Measurements from ENCODE around the gene USP34.

The USP34 gene, protein sequence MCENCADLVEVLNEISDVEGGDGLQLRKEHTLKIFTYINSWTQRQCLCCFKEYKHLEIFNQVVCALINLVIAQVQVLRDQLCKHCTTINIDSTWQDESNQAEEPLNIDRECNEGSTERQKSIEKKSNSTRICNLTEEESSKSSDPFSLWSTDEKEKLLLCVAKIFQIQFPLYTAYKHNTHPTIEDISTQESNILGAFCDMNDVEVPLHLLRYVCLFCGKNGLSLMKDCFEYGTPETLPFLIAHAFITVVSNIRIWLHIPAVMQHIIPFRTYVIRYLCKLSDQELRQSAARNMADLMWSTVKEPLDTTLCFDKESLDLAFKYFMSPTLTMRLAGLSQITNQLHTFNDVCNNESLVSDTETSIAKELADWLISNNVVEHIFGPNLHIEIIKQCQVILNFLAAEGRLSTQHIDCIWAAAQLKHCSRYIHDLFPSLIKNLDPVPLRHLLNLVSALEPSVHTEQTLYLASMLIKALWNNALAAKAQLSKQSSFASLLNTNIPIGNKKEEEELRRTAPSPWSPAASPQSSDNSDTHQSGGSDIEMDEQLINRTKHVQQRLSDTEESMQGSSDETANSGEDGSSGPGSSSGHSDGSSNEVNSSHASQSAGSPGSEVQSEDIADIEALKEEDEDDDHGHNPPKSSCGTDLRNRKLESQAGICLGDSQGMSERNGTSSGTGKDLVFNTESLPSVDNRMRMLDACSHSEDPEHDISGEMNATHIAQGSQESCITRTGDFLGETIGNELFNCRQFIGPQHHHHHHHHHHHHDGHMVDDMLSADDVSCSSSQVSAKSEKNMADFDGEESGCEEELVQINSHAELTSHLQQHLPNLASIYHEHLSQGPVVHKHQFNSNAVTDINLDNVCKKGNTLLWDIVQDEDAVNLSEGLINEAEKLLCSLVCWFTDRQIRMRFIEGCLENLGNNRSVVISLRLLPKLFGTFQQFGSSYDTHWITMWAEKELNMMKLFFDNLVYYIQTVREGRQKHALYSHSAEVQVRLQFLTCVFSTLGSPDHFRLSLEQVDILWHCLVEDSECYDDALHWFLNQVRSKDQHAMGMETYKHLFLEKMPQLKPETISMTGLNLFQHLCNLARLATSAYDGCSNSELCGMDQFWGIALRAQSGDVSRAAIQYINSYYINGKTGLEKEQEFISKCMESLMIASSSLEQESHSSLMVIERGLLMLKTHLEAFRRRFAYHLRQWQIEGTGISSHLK (N-terminal part only)

GRCh38 chr2:61470965-61471904 lies at the start of gene USP34:
USP34 (minus strand) TSS chr2:61471087; CDS start chr2:61470692, 395 bp downstream.
- in situ Hi-C loops (cut with HindIII; ENCODE audit: low pct_ligation_motif_present, low sequenced_read_pairs), result no loop called here
- H3K36me3 ChIP-seq (replicated peaks), result no peaks in the 10 kb centered on the region
- peak within 1 kb of the TSS; percentile 89 for H3K4me3 ChIP-seq (ENCODE audit: low read depth, low read length)
- TF ChIP-seq, protein P1, sequence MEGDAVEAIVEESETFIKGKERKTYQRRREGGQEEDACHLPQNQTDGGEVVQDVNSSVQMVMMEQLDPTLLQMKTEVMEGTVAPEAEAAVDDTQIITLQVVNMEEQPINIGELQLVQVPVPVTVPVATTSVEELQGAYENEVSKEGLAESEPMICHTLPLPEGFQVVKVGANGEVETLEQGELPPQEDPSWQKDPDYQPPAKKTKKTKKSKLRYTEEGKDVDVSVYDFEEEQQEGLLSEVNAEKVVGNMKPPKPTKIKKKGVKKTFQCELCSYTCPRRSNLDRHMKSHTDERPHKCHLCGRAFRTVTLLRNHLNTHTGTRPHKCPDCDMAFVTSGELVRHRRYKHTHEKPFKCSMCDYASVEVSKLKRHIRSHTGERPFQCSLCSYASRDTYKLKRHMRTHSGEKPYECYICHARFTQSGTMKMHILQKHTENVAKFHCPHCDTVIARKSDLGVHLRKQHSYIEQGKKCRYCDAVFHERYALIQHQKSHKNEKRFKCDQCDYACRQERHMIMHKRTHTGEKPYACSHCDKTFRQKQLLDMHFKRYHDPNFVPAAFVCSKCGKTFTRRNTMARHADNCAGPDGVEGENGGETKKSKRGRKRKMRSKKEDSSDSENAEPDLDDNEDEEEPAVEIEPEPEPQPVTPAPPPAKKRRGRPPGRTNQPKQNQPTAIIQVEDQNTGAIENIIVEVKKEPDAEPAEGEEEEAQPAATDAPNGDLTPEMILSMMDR (IDR thresholded peaks at IDR 0.05; ENCODE audit: low read depth, low read length, missing control alignments), result no peak
- DNase-seq, result peak; percentile 92
- peak within 1 kb of the TSS; percentile 90 for H3K27ac ChIP-seq
- H3K27me3 ChIP-seq (replicated peaks), result no peaks in the 10 kb centered on the region

- TF ChIP-seq, protein P1 (IDR thresholded peaks at IDR 0.05; ENCODE audit: low read depth, low read length, missing control alignments), result no peak
- Histone ChIP-seq H3K27me3 (replicated peaks) (no peaks in the 10 kb centered on the region), H3K4me3 (ENCODE audit: low read depth, low read length) (no peak overlapping the region), H3K27ac (no peak overlapping the region), H3K36me3 (replicated peaks) (peaks cover 30% of the 10 kb centered on the region)
- in situ Hi-C loops (cut with HindIII; ENCODE audit: low pct_ligation_motif_present, low sequenced_read_pairs), result no loop called here
- no peak for DNase-seq
These were observed 49.4 kb upstream of the USP34 start for GRCh38 chr2:61520261-61520660.

DNA sequence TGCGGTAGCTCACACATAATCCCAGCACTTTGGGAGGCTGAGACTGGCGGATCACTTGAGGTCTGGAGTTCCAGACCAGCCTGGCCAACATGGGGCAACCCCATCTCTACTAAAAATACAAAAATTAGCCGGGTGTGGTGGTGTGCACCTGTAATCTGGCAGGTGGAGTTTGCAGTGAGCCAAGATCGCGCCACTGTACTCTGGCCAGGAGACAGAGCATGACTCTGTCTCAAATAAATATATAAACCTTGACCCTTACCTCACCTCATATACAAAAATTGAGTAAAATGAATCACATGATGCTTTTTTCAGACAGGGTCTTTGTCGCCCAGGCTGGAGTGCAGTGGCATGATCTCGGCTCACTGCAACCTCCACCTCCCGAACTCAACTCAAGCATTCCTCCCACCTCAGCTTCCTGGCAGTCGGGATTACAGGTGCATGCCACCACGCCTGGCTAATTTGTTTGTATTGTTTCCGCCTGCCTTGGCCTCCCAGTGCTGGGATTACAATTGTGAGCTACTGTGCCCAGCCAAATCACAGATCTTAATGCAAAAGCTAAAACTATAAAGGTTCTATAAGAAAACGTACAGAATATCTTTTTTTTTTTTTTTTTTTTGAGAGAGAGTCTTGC lies 42.0 kb upstream of the USP34 start:
- in situ Hi-C loops (cut with HindIII; ENCODE audit: low pct_ligation_motif_present, low sequenced_read_pairs), result no loop called here
- peaks cover 49% of the 10 kb centered on the region for H3K36me3 ChIP-seq (replicated peaks)

GRCh38 chr2:61510674-61511671 lies 40.1 kb upstream of the USP34 start:
- in situ Hi-C loops (cut with HindIII; ENCODE audit: low pct_ligation_motif_present, low sequenced_read_pairs), result no loop called here
- Histone ChIP-seq H3K27me3 (replicated peaks) (no peaks in the 10 kb centered on the region), H3K27ac (no peak overlapping the region), H3K36me3 (replicated peaks) (peaks cover 44% of the 10 kb centered on the region), H3K4me3 (ENCODE audit: low read depth, low read length) (no peak overlapping the region)
- DNase-seq, result no peak
- TF ChIP-seq, protein P1 (IDR thresholded peaks at IDR 0.05; ENCODE audit: low read depth, low read length, missing control alignments), result no peak

More for the DNA sequence above, 42.0 kb upstream of the USP34 start:
- H3K27me3 ChIP-seq (replicated peaks), result no peaks in the 10 kb centered on the region
- no peak for DNase-seq
- no peak overlapping the region for H3K4me3 ChIP-seq (ENCODE audit: low read depth, low read length)
- H3K27ac ChIP-seq, result no peak overlapping the region
- TF ChIP-seq, protein P1 (IDR thresholded peaks at IDR 0.05; ENCODE audit: low read depth, low read length, missing control alignments), result no peak

All from brain microvascular endothelial cell (primary cell).